ENCODE measurements around the gene PROZ. TPM values are rescaled to one million over a fixed set of nuclear protein-coding genes. Genes with fewer than 3 reads are reported as not detected.

Gene PROZ
- polyA plus RNA-seq, 1 of the 3 experiments (the other 2 are of a cell fraction), result not detected

DNA sequence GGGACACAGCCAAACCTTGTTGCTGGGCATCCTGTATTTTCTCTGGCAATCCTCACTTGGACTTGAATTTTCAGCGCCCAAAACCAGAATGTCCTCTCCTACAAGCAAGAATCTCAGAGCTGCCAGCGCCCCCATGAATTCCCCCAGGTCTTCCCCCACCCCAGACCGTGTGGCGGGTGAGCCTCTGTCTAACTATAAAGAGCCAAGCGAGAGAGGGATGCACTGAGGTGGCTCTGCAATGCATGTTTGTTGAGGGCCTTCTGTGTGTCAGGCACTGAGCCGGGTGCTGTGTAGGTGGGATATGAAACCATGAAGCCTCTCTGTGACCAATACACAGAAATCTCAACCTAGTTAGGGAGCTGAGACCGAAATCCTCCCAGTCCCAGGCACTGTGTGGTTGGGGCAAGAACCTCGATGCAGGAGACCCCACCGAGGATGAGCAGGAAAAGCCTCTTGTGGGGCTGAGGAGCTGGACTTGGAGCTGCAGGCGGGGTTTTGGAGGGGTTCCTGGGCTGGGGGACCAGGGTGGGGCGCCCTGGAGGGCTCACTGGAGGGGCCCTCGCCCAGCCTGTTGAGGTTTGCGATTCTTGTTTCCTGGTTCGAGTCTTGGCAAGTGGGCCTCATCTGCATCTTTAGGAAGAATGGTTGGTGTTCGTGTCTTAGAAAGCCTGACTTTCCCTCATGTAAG is 12.4 kb upstream of the PROZ start (continued):
- TF ChIP-seq FOXM1 (IDR thresholded peaks at IDR 0.05; ENCODE audit: low read depth) (no peak), FOSL2 (IDR thresholded peaks at IDR 0.05; ENCODE audit: borderline replicate concordance, low read depth) (no peak), NRF1 (IDR thresholded peaks at IDR 0.05; ENCODE audit: low read depth, low read length) (no peak)
- TF ChIP-seq, protein P1, sequence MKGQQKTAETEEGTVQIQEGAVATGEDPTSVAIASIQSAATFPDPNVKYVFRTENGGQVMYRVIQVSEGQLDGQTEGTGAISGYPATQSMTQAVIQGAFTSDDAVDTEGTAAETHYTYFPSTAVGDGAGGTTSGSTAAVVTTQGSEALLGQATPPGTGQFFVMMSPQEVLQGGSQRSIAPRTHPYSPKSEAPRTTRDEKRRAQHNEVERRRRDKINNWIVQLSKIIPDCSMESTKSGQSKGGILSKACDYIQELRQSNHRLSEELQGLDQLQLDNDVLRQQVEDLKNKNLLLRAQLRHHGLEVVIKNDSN (IDR thresholded peaks at IDR 0.05; ENCODE audit: borderline replicate concordance, low read depth), result no peak

DNA sequence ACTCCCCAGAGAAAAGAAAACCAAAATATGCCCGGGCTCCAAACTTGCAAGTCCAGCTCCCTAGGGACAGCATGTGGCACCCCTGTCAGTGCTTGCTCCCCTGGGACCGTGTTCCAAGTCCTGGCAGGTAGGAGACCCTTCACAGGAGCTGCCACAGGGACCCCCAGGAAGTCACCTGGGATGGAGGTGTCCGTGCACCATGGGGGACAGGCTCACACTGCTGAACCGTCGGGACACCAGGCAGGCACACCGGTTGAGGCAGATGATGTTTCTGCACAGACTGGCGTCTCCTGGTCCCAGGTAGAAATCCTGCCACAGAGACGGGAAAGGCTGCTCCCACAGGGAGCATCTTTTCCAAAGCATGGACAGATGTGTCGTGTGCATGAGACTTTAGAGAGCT is 11.7 kb upstream of the PROZ start:
- no peak overlapping the region for H3K9ac ChIP-seq
- no peaks in the 10 kb centered on the region for H3F3A ChIP-seq (replicated peaks; ENCODE audit: insufficient read depth)
- H3K79me2 ChIP-seq (ENCODE audit: insufficient read depth), result no peaks in the 10 kb centered on the region
- H3K9me2 ChIP-seq, result no peaks in the 10 kb centered on the region
- no peak for DNase-seq
- no peaks in the 10 kb centered on the region for H3K27me3 ChIP-seq (ENCODE audit: insufficient read depth)
- no peaks in the 10 kb centered on the region for H4K20me1 ChIP-seq (ENCODE audit: insufficient read depth)
- ChIA-PET CTCF (interaction anchor here (1.4 kb wide), 1 partner anchor 22 kb away, joined by 4 read pairs; no protein-coding TSS in a partner anchor), POLR2A (no interaction called here)
- no peak overlapping the region for H3K4me2 ChIP-seq
- H3K9me3 ChIP-seq, result no peaks in the 10 kb centered on the region
- TF ChIP-seq EP300 (IDR thresholded peaks at IDR 0.05; ENCODE audit: borderline replicate concordance in 1 of 2, low read depth in 1 of 2, low read length in 1 of 2), result no peak
- TF ChIP-seq FOXJ3 (CRISPR knock-in tag; IDR thresholded peaks at IDR 0.05), result no peak
- TF ChIP-seq TCF12 (IDR thresholded peaks at IDR 0.05), result no peak
- no peaks in the 10 kb centered on the region for H3K4me1 ChIP-seq (ENCODE audit: control insufficient read depth in 1 of 2, insufficient read depth in 2 of 2, low read depth in 1 of 2, low read length in 1 of 2)
- no peaks in the 10 kb centered on the region for H3K36me3 ChIP-seq (replicated peaks in 1 of 2; ENCODE audit: control insufficient read depth in 1 of 2, insufficient read depth in 2 of 2, low read length in 1 of 2)
- H2AFZ ChIP-seq (ENCODE audit: low read depth), result no peak overlapping the region
- WGBS (ENCODE audit: low lambda C conversion rate), result 53% methylated on average over 4 of the region's 9 CpGs
- H3K4me3 ChIP-seq (ENCODE audit: low read depth in 2 of 2, low read length in 1 of 2), result no peak overlapping the region
- H3K27ac ChIP-seq (ENCODE audit: low read depth in 2 of 2, low read length in 1 of 2), result no peak overlapping the region

DNA sequence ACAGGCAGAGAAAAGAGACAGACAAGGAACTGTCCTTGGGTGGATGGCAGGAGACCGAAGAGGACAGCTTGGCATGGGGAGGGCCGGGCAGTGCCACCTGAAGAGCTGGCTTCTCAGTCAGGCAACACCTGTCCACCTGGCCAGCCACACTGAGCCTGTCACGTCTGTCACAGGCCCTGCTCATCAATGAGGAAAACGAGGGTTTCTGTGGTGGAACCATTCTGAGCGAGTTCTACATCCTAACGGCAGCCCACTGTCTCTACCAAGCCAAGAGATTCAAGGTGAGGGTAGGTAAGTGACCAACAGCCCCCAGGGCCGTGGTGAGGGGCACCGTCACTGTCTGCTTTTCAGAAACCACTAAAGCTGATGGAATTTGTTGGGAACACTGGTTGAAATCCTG is 11.2 kb upstream of the PROZ start:
- ChIA-PET CTCF (no interaction called here), POLR2A (no interaction called here)
- TF ChIP-seq CHD2 (IDR thresholded peaks at IDR 0.05; ENCODE audit: low read length, partially characterized antibody) (no peak), GABPA (IDR thresholded peaks at IDR 0.05; ENCODE audit: low read depth) (no peak), SIN3A (IDR thresholded peaks at IDR 0.05; ENCODE audit: borderline replicate concordance, low read depth, low read length) (no peak), JUND (IDR thresholded peaks at IDR 0.05) (no peak), SMC3 (IDR thresholded peaks at IDR 0.05; ENCODE audit: low read depth, low read length) (no peak)
- TF ChIP-seq, protein P2, sequence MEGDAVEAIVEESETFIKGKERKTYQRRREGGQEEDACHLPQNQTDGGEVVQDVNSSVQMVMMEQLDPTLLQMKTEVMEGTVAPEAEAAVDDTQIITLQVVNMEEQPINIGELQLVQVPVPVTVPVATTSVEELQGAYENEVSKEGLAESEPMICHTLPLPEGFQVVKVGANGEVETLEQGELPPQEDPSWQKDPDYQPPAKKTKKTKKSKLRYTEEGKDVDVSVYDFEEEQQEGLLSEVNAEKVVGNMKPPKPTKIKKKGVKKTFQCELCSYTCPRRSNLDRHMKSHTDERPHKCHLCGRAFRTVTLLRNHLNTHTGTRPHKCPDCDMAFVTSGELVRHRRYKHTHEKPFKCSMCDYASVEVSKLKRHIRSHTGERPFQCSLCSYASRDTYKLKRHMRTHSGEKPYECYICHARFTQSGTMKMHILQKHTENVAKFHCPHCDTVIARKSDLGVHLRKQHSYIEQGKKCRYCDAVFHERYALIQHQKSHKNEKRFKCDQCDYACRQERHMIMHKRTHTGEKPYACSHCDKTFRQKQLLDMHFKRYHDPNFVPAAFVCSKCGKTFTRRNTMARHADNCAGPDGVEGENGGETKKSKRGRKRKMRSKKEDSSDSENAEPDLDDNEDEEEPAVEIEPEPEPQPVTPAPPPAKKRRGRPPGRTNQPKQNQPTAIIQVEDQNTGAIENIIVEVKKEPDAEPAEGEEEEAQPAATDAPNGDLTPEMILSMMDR (IDR thresholded peaks at IDR 0.05), result no peak
- TF ChIP-seq, protein P3, sequence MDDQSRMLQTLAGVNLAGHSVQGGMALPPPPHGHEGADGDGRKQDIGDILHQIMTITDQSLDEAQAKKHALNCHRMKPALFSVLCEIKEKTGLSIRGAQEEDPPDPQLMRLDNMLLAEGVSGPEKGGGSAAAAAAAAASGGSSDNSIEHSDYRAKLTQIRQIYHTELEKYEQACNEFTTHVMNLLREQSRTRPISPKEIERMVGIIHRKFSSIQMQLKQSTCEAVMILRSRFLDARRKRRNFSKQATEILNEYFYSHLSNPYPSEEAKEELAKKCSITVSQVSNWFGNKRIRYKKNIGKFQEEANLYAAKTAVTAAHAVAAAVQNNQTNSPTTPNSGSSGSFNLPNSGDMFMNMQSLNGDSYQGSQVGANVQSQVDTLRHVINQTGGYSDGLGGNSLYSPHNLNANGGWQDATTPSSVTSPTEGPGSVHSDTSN (IDR thresholded peaks at IDR 0.05), result no peak
- TF ChIP-seq, protein P1 (IDR thresholded peaks at IDR 0.05; ENCODE audit: borderline replicate concordance, low read depth), result no peak
- TF ChIP-seq, protein P4, sequence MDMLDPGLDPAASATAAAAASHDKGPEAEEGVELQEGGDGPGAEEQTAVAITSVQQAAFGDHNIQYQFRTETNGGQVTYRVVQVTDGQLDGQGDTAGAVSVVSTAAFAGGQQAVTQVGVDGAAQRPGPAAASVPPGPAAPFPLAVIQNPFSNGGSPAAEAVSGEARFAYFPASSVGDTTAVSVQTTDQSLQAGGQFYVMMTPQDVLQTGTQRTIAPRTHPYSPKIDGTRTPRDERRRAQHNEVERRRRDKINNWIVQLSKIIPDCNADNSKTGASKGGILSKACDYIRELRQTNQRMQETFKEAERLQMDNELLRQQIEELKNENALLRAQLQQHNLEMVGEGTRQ (IDR thresholded peaks at IDR 0.05; ENCODE audit: borderline replicate concordance, low read depth, low read length), result no peak
- TF ChIP-seq, protein P5, sequence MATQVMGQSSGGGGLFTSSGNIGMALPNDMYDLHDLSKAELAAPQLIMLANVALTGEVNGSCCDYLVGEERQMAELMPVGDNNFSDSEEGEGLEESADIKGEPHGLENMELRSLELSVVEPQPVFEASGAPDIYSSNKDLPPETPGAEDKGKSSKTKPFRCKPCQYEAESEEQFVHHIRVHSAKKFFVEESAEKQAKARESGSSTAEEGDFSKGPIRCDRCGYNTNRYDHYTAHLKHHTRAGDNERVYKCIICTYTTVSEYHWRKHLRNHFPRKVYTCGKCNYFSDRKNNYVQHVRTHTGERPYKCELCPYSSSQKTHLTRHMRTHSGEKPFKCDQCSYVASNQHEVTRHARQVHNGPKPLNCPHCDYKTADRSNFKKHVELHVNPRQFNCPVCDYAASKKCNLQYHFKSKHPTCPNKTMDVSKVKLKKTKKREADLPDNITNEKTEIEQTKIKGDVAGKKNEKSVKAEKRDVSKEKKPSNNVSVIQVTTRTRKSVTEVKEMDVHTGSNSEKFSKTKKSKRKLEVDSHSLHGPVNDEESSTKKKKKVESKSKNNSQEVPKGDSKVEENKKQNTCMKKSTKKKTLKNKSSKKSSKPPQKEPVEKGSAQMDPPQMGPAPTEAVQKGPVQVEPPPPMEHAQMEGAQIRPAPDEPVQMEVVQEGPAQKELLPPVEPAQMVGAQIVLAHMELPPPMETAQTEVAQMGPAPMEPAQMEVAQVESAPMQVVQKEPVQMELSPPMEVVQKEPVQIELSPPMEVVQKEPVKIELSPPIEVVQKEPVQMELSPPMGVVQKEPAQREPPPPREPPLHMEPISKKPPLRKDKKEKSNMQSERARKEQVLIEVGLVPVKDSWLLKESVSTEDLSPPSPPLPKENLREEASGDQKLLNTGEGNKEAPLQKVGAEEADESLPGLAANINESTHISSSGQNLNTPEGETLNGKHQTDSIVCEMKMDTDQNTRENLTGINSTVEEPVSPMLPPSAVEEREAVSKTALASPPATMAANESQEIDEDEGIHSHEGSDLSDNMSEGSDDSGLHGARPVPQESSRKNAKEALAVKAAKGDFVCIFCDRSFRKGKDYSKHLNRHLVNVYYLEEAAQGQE (IDR thresholded peaks at IDR 0.05; ENCODE audit: low read depth, low read length), result no peak

More for the DNA sequence above, 11.2 kb upstream of the PROZ start:
- Histone ChIP-seq H3K9me3 (no peaks in the 10 kb centered on the region), H3K4me1 (ENCODE audit: control insufficient read depth in 1 of 2, insufficient read depth in 2 of 2, low read depth in 1 of 2, low read length in 1 of 2) (no peaks in the 10 kb centered on the region; a peak in 1 of 4 replicates), H3F3A (replicated peaks; ENCODE audit: insufficient read depth) (no peaks in the 10 kb centered on the region), H3K27me3 (ENCODE audit: insufficient read depth) (no peaks in the 10 kb centered on the region), H3K36me3 (replicated peaks in 1 of 2; ENCODE audit: control insufficient read depth in 1 of 2, insufficient read depth in 2 of 2, low read length in 1 of 2) (no peaks in the 10 kb centered on the region), H3K27ac (ENCODE audit: low read depth in 2 of 2, low read length in 1 of 2) (no peak overlapping the region), H3K9me2 (no peaks in the 10 kb centered on the region), H3K9ac (no peak overlapping the region), H3K79me2 (ENCODE audit: insufficient read depth) (no peaks in the 10 kb centered on the region), H2AFZ (ENCODE audit: low read depth) (no peak overlapping the region), H4K20me1 (ENCODE audit: insufficient read depth) (no peaks in the 10 kb centered on the region), H3K4me2 (no peak overlapping the region), H3K4me3 (ENCODE audit: low read depth in 2 of 2, low read length in 1 of 2) (no peak overlapping the region)
- WGBS (ENCODE audit: low lambda C conversion rate), result 46% methylated on average over 7 of the region's 8 CpGs
- DNase-seq, result no peak

Data from SK-N-SH (cell line).